Measurements from ENCODE around the gene KLHL8. TPM values are rescaled to one million over a fixed set of nuclear protein-coding genes. Genes with fewer than 3 reads are reported as not detected.

Gene KLHL8
- polyA plus RNA-seq, 1 donor, result 10.0 TPM

GRCh38 chr4:87121341-87122065 is 98.9 kb downstream of the KLHL8 start:
- no peak for DNase-seq (ENCODE audit: low read depth)

- no peak for DNase-seq (ENCODE audit: low read depth)
Measured at GRCh38 chr4:87120411-87121162, 99.8 kb downstream of the KLHL8 start.

- no peak for DNase-seq (ENCODE audit: low read depth)
Measured at GRCh38 chr4:87120010-87120409, 100.4 kb downstream of the KLHL8 start.

GRCh38 chr4:87118826-87119225 is 101.6 kb downstream of the KLHL8 start:
- no peak for DNase-seq (ENCODE audit: low read depth)

- DNase-seq (ENCODE audit: low read depth), result no peak
Measured at GRCh38 chr4:87118421-87118820, 102.0 kb downstream of the KLHL8 start.

- DNase-seq (ENCODE audit: low read depth), result no peak
Measured at GRCh38 chr4:87117732-87118075, 102.7 kb downstream of the KLHL8 start.

- DNase-seq (ENCODE audit: low read depth), result no peak
Measured at GRCh38 chr4:87117051-87117731, 103.2 kb downstream of the KLHL8 start.

- no peak for DNase-seq (ENCODE audit: low read depth)
Measured at GRCh38 chr4:87116231-87116630, 104.2 kb downstream of the KLHL8 start.

GRCh38 chr4:87114245-87115062 is 106.0 kb downstream of the KLHL8 start:
- no peak for DNase-seq (ENCODE audit: low read depth)

GRCh38 chr4:87112063-87112462 is 108.4 kb downstream of the KLHL8 start:
- no peak for DNase-seq (ENCODE audit: low read depth)

Other genes starting within 250 kb of the KLHL8 start
- gene HSD17B13, start 102.3 kb upstream of the KLHL8 start, polyA plus RNA-seq (ENCODE audit: insufficient read length), result 0.18 TPM
- 18.7 TPM for gene HSD17B11, start 170.6 kb upstream of the KLHL8 start, polyA plus RNA-seq (ENCODE audit: insufficient read length)
- gene NUDT9, start 202.0 kb upstream of the KLHL8 start, polyA plus RNA-seq (ENCODE audit: insufficient read length), result 25.3 TPM

Data from forelimb muscle (tissue), 1 donor.